ENCODE measurements around the gene NLN.
"Not testable (repeated sequence)": the region's sequence is repeated elsewhere in the genome, so short reads cannot be mapped to it uniquely, and the experiment has no call there.

The NLN gene

GRCh38 chr5:65772963-65773362 is 51.0 kb downstream of the NLN start:
- DNase-seq (ENCODE audit: low spot score), result not testable (repeated sequence)

DNA sequence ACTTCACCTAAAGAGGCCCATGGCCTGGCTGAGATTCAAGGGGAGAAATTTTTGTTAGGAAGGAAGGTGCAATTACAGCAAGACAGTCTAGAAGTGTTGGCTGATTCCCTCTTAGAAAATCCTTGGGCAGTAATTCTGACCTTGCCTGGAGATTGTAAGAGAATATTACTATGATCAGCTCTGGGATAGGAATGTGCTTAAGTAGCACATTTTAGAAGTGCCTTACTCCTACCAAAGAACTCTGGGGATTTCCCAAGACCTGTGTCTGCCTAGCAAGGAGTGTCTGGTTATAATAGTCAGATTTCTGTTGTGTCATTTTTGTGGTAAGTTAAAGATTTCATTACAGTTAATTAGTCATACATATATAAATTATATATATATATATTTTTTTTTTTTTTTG is 52.3 kb downstream of the NLN start:
- no peak for DNase-seq (ENCODE audit: low spot score)

DNA sequence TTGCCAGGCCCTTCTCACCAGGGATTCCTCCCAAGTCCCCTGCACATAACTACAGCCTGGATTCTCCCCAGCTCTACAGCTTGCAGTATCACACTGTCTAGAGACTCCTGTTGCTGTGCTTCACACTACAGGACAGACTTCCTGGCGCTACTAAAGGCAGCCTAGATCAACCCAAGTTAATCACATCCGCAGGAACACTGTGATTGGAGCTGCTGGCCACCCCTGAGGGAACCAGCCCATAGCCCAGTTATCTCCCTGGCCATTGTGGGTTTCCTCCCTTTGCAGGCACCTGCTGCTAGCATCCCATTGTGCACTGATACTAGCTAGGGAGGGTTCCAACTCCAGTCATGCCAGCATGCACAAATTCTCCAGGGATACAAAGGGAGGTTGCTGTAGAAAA is 53.5 kb downstream of the NLN start:
- no peak for DNase-seq (ENCODE audit: low spot score)

GRCh38 chr5:65776441-65777141 is 54.6 kb downstream of the NLN start:
- no peak for DNase-seq (ENCODE audit: low spot score)

DNA sequence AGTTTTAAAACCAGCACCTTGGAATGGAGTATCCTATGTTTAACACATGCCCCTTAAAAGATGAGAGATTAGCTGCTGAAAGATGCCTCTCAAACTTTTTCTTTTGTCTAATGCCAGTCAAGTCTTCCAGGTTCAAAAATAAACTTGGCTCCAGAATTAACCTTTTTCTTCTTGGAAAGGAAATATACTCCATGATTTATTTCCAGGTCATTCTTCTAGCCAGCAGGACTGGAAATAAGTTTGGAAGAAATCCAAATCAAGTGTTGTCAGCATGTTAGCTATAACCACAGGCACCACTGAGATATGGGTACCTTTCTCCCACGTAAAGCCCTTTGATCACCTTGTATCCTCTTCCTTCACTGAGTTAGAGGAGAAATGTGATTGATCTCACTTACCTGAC is 56.1 kb downstream of the NLN start:
- no peak for DNase-seq (ENCODE audit: low spot score)

DNA sequence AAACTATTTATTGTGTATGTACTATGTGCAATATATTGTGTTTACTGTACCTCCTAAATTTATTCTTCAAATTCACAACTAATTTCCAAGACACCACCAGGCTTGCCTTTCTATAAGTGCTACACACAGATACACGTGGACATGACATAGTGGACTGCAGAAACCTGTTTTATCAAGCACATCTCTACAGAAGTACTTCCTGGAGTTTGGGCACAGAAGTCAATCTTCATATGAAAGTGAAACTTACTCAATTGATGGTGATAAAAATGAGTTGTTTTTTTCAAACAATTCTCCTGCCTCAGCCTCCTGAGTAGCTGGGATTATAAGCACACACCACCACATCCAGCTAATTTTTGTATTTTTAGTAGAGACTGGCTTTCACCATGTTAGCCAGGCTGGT is 57.6 kb downstream of the NLN start:
- no peak for DNase-seq (ENCODE audit: low spot score)

- DNase-seq (ENCODE audit: low spot score), result not testable (repeated sequence)
Measured at GRCh38 chr5:65788296-65788695, 66.3 kb downstream of the NLN start.

- no peak for DNase-seq (ENCODE audit: low spot score)
Measured at GRCh38 chr5:65790371-65791163, 68.6 kb downstream of the NLN start.

- no peak for DNase-seq (ENCODE audit: low spot score)
Measured at GRCh38 chr5:65791712-65792673, 70.0 kb downstream of the NLN start.

- peak; percentile 38 for DNase-seq (ENCODE audit: low spot score)
Measured at GRCh38 chr5:65796269-65796668, 74.3 kb downstream of the NLN start.

- no peak for DNase-seq (ENCODE audit: low spot score)
Measured at GRCh38 chr5:65796751-65797316, 74.8 kb downstream of the NLN start.

DNA sequence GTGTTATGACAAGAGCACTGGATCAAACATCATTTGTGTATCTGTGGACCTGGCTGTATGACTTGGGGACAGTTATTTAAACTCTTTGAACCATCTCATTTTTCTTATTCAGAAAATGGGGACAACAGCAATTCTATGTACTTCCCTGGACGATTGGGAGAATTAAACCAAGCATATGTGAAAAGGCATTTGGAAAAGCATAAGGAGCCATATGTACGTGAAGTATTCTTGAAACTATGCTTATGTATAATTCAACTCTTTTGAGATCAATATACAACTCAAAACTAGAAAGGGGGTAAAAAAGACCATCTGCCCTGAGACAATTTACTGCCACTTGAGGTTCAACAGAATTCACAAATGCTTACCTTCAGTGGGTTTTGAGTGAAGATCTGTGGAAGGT is 75.5 kb downstream of the NLN start:
- DNase-seq (ENCODE audit: low spot score), result no peak

DNA sequence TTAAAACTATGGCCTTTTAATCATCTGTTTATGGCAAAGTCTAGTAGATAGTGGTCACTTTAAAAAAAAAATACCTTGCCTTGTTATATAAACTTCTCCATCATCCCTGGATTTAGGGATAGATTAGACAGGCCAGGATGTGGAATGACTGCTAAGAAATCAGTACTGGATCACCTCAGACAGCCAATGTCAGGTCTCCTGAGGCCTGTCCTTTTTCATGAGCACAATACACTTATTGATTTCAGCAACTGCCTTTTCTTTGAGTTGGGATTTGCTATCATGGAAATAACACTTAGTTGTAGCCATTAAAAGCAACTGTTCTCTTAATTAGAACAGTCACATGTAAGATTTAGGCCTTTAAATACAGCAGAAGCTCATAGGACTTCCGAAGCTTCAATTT is 77.9 kb downstream of the NLN start:
- DNase-seq (ENCODE audit: low spot score), result no peak

DNA sequence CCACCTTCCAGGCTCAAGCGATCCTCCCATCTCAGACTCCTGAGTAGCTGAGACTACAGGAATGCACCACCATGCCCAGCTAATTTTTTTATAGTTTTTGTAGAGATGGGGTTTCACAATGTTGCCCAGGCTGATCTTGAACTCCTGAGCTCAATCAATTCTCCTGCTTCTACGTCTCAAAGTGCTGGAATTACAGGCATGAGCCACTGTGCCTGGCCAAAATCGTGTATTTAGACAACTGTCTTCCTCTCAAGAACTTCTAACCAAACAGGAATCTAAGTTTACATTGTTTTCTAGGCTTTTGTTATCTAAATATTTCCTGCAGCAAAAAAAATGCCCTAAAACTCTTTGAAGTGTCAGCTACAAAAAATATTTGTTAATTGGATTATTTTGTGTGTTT is 78.8 kb downstream of the NLN start:
- DNase-seq (ENCODE audit: low spot score), result no peak

DNA sequence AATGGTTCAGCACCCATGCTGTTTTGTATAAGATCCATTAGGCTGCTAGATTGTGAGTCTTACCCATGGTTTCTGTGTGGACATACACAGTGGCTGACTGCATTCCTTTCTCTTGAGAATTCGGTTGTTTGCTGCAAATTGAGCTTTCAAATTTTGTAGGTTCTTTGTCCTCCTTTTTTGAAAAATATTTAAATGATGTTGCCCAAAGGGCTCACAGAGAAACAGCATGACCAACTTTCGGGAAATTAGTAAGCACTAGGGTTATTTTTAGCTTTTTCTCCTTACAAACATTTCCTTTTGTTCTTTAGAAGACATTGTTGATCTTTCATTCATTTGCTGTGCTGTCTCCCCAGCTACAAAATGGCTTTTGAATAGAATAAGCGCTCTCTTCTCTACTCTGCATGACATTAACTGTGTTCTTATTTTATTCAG is 79.4 kb downstream of the NLN start:
- no peak for DNase-seq (ENCODE audit: low spot score)

GRCh38 chr5:65802080-65802479 is 80.1 kb downstream of the NLN start:
- no peak for DNase-seq (ENCODE audit: low spot score)

- DNase-seq (ENCODE audit: low spot score), result no peak
Measured at GRCh38 chr5:65802820-65803219, 80.8 kb downstream of the NLN start.

DNA sequence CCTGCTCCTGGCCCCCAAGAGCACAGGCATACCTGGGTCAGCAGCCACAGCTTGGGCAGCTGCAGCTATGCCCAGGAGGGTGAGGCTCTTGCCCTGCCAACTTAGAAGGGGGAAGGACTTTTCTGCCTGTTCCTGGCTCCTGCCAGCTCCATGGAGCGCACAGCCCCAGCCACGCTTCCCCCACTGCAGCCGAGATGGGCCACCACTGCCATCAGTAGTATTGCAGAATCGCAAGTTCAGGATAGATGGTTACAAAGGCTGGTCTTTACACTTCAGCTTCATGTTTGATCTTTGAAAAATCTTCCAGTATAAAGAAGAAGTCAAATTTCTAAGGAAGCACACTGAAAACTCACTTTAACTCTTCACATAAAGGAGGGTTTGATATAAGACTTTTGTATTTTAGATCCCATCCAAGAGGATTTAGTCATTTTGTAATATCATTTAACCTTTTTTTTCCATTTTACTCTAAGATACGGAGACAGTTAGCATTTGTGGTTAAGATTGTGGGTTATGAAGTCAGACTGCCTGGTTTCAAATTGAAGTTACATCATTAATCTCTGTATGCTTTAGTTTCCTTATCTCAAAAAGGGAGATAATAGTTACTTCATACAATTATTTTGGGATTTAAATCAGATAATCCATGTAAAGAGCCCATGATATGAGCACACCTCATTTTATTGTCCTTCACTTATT is 81.8 kb downstream of the NLN start:
- no peak for DNase-seq (ENCODE audit: low spot score)

DNA sequence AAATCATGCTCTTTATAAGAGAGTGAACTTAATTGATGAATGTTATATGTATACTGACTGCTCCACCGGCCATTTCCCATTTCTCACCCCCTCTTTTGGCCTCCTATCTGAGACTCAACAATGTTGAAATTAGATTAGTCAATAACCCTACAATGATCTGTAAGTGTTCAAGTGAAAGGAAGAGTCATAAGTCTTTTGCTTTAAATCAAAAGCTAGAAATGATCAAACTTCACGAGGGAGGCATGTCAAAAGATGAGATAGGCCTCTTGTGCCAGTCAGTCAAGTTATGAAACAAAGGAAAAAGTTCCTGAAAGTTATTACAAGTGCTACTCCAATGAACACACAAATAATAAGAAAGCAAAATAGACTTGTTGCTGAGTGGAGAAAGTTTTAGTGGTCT is 83.1 kb downstream of the NLN start:
- no peak for DNase-seq (ENCODE audit: low spot score)

DNA sequence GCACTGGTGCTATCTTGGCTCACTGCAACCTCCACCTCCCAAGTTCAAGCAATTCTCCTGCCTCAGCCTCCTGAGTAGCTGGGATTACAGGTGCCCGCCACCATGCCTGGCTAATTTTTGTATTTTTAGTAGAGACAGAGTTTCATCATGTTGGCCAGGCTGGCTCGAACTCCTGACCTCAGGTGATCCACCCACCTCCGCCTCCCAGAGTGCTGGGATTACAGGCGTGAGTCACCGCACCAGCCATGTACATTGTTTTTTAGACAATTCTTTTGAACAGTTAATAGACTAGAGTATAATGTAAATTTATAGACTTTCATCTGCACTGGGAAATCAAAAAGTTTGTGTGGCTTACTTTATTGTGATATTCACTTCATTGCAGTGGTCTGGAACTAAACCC is 85.5 kb downstream of the NLN start:
- DNase-seq (ENCODE audit: low spot score), result not testable (repeated sequence)

DNA sequence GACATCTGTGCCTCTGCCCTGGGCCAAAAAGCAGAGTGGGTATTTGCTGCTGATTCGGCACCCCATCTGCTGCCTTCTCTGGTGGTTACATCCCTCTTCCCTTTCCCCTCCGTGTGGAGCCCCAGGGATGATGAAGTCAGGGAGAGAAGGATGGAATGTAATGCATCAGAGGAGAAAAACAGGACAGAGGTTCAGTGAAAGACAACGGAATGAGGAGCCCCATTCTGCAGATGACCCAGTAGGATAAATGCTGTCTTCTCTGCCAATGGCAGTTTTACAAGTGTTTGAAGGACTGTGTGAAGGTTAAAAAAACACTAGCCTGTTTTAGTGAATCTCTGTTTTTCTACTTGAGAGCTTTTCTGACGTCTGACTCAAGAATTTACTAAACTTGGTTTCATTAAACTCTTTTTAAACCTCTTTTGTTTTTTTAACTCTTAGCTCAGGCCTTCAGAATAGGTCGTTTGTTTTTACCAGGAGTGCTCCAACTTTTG is 86.3 kb downstream of the NLN start:
- no peak for DNase-seq (ENCODE audit: low spot score)

All from RKO (cell line).